LNCaP clone FGC (cell line): Measurements from ENCODE around the gene FUT6.
A peak's percentile ranks its signal among the peaks of the same experiment; 100 is the strongest.

Experiments
- DNase-seq: peaks from one replicate; pipeline ENCODE4 v3.0.0-alpha.2; 2011; ENCODE audit warnings: low read depth
- H3K4me3 ChIP-seq: 2 replicates; pipeline ENCODE4 v1.5.1; 2011; ENCODE audit warnings: mild to moderate bottlenecking, low read depth, low read length, control low read depth
- TF ChIP-seq, protein P1 (sequence below): IDR thresholded peaks from 2 replicates; pipeline ENCODE4 v1.5.1; 2012; ENCODE audit warnings: mild to moderate bottlenecking; ENCODE audit not compliant: control insufficient read depth, insufficient read depth; ENCODE audit errors: extremely low read depth

The FUT6 gene

DNA sequence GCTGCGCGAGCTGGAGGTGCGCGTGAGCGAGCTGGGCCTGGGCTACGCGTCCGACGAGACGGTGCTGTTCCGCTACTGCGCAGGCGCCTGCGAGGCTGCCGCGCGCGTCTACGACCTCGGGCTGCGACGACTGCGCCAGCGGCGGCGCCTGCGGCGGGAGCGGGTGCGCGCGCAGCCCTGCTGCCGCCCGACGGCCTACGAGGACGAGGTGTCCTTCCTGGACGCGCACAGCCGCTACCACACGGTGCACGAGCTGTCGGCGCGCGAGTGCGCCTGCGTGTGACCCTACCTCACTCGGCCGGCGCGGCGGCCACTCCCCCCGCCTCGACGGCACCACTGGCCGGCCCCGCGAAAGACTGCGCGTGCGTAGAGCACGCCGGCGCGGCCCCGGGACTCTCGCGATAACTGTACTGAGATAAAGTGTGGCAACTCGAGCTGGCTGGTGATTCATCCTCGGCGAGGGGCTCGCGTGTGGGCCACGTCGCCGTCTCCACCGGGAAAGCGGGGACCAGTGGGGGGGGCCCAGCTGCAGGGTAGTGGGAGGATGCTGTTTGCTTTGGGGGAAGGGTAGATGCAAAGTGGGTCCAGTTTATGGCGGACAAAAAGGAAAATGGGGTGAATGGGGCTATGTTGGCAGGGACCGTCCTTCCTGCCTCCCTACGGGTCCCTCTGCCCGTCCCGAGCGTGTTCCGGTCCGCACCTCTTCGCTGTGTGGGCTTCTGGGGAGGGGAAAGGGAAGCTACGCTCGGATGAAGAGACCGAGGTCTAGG, 11.4 kb downstream of the FUT6 start:
- DNase-seq, result peak; percentile 82
- peak overlapping the region; percentile 70 for H3K4me3 ChIP-seq
- TF ChIP-seq, protein P1, sequence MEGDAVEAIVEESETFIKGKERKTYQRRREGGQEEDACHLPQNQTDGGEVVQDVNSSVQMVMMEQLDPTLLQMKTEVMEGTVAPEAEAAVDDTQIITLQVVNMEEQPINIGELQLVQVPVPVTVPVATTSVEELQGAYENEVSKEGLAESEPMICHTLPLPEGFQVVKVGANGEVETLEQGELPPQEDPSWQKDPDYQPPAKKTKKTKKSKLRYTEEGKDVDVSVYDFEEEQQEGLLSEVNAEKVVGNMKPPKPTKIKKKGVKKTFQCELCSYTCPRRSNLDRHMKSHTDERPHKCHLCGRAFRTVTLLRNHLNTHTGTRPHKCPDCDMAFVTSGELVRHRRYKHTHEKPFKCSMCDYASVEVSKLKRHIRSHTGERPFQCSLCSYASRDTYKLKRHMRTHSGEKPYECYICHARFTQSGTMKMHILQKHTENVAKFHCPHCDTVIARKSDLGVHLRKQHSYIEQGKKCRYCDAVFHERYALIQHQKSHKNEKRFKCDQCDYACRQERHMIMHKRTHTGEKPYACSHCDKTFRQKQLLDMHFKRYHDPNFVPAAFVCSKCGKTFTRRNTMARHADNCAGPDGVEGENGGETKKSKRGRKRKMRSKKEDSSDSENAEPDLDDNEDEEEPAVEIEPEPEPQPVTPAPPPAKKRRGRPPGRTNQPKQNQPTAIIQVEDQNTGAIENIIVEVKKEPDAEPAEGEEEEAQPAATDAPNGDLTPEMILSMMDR, result no peak

DNA sequence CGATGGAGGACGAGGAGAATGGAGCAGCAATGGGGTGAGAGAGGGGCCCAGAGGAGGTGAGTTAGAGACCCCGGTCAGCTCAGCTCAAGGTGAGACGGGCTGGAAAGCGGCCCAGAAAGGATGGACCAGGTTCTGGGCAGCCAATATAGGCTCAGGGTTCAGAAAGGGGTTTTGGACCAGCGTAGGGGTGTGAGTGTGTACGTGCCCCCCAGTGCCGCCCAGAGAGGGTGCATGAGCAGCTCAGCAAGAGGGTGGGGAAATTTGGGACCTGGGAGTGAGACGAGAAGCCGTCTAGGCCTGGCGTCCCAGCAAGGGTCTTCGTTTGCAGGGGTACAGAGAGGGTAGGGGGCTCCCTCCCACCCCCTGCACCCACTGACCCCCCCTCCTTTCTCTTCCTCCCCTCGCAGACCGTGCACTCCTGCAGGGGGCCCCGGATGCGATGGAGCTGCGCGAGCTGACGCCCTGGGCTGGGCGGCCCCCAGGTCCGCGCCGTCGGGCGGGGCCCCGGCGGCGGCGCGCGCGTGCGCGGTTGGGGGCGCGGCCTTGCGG, 12.1 kb downstream of the FUT6 start:
- no peak for DNase-seq
- peak overlapping the region; percentile 52 for H3K4me3 ChIP-seq

DNA sequence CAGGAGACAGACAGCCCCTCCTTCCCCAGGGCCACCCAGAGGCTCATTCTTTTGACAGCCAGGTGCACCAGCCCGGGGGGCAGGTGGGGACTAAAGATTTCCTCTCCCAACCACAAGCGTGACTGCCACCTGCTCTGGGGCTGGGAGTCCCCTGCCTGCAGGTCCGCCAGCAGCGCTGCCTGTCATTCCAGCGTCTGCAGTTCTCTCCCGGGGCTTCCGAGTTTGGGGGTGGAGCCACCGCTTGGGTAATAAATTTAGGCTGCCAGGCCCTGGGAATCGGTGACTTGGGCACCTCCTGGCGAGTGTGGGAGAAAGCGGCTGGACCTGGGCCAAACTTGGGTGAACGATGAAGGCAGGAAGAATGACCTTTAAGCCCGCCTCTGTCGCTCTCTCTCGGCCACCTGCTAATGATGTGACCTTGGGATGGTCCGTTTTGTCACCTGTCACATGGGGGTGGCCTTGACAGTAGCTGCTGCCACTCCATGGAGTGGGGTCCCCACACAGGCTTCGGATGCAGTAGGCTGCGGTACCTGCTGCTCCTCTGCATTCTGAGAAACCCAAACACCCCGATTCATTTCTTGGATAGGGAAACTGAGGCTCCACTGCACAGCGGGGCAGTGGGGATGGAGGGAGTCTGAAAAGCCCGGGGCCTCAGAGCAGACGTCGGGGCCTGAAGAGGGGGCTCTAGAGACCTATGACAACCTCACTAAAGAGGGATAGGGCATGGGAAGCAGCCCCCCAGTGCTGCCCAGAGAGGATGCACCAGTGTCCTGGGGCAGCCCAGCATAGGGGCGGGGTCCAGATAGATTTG, 12.8 kb downstream of the FUT6 start:
- TF ChIP-seq, protein P1, result no peak
- DNase-seq, result no peak
- H3K4me3 ChIP-seq, result peak overlapping the region; percentile 52

More for the DNA sequence above, 12.1 kb downstream of the FUT6 start:
- TF ChIP-seq, protein P1, result no peak

DNA sequence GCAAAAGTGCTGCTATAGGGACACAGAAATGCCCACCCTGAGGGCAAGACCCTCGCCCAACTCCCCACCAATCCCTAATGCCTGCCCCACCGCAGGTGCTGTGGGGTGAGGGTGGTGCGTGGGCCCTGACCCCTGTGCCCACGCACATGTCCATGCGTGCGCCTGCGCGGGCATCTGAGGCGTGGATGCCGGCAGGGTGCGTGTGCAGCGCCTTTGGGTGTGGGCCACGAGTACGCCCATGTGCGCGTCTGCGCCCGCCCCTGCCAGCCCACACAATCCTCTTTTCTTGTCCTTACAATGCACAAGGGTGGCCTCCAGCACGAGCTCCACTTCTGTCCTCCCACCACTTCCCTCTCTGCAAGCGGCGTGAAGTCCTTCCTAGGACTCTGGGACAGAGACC, 14.3 kb downstream of the FUT6 start:
- DNase-seq, result no peak
- TF ChIP-seq, protein P1, result no peak
- H3K4me3 ChIP-seq, result no peak overlapping the region

DNA sequence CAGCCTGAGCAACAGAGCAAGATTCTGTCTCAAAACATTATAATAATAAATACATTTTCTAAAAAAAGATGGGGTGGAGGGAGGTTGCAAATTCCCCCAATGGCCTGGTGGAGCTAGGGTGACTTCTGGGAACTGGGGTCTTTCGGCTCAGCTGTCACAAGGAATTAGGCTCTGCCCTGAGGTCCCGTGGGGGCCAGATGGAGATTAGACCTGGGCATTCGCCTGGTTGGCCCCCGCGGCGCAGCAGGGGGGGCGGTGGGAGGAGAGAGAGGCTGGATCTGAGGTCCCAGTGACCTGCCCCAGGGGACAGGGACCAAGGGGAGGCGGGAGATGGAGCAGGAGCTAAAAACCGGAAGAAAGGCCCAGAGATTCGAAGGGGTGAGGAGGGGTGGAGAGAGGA, 14.8 kb downstream of the FUT6 start:
- DNase-seq, result no peak
- H3K4me3 ChIP-seq, result no peak overlapping the region
- TF ChIP-seq, protein P1, result no peak

DNA sequence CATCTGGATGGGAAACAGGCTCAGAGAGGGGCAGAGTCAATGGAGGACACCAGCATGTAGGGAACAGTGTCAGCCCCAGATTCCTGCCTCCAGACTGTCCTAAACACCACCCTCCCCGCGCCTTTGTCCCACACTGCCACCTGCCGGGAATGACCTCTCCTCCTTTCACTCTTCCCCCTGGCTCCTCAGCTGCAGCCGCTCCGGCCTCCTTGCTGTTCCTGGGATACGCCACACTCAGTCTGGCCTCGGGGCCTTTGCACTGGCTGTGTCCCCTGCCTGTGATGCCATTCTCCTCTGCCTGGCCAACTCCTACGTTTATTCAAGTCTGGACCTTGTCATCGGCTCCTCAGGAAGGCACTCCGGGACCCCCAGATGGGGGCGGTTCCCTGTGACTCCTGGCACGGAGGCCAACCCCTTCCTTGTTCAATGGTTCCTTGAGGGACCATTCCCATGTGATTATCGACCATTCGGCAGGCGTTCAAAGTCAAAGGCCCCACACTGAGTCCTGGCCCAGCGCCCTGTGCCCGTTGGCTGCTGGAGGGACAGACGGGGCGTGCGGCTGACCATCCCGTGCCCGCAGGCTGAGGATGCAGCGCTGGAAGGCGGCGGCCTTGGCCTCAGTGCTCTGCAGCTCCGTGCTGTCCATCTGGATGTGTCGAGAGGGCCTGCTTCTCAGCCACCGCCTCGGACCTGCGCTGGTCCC, 15.8 kb downstream of the FUT6 start:
- TF ChIP-seq, protein P1, result peak; percentile 57
- H3K4me3 ChIP-seq, result no peak overlapping the region
- no peak for DNase-seq
